ENCODE data around the gene ARAP2.

Gene ARAP2

DNA sequence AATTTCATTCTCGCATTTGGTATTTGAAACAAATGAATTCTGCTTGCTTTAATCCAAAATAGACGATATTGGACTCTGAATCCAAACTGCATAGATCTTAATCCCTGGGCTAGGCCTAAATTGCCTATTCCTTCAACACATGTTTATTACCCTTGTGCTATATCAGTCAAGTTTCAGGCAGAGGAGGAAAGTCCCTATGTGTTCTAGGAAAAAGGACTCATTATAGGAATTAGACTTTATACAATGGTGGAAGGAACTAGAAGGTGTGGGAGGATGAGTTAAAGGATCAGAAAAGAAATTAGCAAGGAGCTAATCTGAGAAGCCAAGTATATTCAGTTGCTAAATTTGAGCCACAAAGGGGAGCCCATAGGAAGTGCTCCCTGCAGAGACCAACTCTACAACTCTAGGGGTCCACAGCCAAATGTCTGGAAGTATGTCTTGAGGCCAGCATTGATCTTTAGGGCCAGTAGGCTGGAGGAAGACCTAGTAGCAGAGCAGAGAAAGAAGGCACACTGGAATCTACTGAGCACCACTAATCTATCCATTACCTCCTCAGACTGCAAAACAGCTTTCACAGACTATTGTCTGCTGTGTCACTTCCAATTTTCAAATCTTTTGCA is 20.0 kb upstream of the ARAP2 start:
- DNase-seq (ENCODE audit: low read depth): no peak

DNA sequence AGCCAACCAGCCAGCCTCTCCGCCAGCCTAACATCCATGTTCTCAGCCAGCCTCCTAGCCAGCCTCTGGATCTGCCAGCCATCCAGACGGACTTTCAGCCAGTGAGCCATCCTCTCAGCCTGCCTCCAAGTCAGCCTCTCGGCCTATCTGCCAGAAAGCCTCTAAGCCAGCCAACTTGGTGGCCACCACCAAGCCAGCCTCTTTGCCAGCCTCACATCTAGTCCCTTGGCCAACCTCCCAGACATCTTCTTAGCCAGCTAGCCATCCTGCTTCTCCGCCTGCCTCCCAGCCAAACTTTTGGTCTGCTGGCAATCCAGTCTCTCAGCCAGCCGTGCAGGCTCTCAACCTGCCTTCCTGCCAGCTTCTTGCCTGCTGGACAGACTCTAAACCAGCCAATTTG is 16.4 kb upstream of the ARAP2 start:
- DNase-seq (ENCODE audit: low read depth): no peak

DNA sequence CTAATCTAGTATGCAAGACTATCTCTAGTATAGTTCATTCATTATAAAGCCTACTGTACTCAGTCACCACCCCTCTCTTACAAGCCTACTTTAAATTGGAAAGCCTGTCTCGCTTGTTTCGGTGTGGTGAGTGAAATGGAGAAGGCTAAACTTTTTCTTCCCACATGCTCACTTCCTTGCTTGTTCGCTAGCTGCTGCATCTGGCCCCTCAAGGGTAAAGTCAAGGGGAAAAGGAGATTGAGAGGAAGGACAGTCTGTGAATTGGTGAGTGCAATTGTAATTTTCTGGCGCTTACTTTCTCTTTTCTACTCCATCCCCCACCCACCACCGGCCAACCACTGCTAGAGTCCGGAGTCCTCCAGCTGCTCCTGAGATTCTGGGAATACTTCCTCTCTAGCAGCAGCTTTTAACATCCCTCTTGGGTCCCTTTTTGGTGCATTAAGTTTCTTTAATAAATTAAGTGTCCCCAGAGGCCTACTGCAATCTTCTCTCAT is 12.1 kb upstream of the ARAP2 start:
- DNase-seq (ENCODE audit: low read depth): no peak

DNA sequence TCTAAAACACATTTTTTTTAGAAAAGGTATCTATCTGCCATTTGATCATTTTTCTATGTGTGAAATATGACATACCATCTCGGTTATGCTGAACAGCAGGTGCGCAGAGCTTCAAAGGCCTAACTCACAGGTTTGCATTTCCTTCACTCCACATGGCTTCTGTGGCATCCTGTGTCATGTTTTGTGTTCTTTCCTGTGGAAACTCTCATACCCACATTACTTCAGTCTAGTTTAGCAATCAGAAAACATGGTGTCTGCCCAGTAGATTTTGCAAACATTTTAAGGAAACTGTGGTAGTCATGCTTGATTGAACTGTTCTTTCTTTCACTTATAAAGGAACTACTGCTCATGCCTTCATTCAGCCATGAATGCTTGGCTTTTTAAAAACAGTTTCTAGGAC is 11.3 kb upstream of the ARAP2 start:
- peak; percentile 36 for DNase-seq (ENCODE audit: low read depth)

DNA sequence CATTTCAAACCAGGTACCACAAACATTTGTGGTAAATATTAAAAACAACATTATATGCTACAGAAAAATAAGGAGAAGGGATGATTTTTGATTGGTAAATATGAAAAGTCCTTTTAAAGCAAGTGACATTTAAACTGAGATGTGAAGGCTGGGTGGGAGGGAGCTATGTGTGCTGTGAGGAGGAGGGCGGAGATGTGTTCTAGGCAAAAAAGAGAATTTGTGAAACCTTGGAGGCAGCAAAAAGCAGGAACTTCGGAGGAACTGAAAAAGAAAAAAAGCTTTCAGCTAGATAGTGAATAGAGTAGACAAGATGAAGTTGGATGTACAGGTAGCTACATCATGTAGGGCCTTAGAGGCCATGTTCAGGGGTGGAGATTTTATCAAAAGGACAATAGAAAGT is 10.1 kb upstream of the ARAP2 start:
- no peak for DNase-seq (ENCODE audit: low read depth)

DNA sequence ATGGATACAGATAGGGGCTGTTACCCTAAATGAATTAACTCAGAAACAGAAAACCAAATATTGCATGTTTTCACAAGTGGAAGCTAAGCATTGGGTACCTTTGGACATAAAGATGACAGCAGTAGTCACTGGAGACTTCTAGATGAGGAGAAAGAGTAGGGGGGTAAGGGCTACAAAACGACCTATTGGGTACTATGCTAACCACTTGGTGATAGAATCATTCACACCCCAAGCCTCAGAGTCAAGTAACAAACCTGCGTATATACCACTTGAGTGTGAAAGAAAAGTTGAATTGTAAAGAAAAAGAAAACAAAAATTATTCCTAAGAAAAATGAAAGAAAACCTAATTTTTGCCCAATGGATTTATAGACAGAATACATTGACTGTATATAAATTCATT is 7.7 kb upstream of the ARAP2 start:
- no peak for DNase-seq (ENCODE audit: low read depth)

DNA sequence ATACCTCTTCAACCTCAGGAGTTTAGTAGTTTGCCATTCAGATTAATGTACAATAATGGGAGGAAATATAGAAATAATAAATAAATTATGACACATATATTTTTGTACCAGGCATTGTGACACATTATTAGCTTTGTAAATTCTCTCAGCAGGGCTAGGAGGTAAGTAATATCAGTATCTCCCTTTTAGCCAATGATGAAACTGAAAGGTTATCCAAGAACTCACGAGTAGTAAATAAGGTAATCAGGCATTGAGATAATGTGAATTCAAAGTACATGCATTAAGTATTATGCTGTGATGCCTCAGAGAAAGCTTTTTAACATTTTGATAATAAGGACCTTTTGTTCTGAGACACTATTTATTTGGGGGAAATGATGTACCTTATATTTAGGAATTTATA is 5.3 kb upstream of the ARAP2 start:
- no peak for DNase-seq (ENCODE audit: low read depth)

DNA sequence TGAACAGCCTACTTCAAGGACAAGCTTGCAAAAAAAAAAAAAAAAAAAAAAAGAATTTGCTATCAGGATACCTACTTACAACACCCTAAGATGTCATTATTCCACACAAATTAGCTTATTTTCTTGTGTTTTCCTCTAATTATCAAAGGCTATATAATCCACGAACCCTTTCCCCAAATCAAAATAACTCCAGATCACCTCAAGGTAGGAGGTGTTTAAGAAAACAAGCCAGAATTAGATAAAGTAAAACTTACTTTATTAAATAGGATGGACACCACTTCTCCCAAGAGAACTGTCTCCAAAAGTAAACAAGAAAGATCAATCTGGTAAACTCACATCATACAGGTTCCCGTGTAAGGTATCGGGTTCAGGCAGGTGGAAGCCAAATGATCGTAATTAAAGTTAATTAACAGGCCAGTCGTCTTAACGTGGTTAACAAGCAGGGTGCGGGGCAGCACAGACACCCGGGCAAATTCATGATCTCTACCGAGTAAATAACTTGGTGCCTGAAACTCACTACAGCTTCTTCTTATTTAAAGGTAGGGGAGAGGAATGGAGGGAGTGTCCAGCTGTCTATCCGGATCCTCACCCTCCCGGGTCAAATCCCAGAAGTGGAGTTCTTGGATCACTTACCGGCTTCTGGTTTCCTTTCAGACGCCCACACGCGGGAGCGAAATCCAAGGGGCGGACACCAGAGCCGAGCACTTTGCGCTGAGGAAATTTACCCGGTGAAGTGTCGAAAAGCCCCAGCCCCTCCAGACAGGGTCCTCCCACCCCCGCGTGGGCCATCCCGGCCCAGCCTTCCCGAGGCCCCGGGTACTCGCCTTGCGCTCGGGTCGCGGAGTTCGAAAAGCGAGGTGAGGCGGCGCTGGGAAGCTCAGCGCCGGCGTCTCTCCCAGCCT is 708 bp downstream of the ARAP2 start:
- peak; percentile 32 for DNase-seq (ENCODE audit: low read depth)

DNA sequence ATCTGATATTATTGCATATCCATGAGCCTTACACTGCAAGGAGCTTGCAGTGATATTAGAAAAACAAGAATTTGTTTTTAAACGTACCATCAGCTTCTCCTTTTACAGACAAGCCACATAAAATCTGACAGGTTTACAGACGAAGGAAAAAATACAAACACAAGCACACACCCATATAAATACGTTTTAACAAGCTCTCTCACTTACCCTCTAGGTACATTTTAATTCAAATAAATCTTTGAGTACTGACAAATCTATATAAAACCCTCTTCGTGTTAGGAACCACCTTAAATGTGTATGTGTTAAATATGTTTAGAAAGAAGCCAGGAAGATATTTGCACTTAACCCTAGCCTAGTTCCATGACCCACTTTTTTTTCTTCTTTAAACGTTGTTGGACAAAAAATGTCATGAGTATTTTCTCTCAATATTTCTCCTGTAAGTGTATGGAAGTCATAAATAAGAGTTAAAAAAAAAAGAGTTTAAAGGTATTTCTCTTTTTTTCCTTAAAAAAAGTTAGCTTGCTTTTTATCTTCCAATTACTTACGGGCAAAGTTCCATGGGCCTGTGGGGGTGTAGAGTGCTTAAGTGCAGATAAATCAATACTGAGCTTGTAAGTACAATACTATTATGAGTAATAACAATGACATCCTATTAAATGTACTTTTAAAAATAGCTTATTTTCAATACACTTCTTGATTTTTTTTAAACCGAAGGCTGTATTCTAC is 1.5 kb downstream of the ARAP2 start:
- DNase-seq (ENCODE audit: low read depth): no peak

DNA sequence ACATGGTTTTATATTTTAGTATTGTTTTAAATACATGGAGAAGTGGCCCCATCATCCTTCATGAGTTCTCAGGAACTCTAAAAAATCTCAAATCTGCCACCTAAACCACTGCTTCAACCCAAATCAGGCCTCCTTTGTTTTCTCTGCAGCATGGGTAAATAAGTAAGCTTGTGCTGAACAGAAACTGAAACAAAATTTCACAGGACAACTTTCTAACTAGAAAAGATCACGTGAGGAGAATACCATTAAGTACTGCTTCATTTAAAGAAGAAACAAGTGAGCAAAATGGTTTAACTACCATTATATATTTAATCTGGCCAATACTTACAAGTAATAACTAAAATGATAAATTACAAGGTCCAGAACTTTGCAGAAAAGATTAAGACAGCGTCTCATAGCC is 2.5 kb downstream of the ARAP2 start:
- no peak for DNase-seq (ENCODE audit: low read depth)

DNA sequence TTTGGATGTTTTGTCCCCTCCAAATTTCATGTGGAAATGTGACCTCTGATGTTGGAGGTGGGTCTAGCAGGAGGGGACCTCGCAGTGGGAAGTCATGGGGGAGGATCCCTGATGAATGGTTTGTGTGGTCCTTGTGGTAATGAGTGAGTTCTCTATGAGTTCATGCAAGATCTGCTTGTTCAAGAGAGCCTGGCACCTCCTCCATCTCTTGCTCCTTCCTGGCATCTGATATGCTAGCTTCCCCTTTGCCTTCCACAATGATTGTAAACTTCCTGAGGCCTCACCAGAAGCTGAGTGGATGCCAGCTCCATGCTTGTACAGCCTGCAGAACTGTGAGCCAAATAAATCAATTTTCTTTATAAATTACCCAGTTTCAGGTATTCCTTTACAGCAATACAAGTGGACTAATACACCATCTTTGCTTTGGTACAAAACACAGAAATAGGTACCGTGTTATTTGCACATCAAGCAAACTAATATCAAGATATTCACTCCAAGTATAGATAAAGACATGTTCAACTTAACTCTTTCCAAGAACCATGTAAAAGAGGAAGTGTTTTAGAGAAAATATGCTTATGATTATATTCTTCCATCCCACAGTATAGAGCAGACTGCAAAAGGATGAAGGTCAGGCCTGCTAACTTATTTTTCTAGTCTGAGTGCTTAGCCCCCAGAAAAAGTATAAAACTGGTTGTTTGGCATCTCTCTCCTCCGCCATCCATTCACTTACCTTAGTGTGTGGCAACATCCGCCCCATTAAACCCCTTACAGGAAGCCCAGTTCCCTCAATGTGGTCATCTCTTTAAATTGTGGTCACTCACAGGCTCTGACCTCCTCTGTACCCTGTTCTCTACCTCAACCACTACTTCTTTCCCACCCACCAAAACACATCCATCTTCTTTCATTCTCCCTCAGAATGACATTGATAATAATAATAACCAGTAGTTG is 6.7 kb downstream of the ARAP2 start:
- no peak for DNase-seq (ENCODE audit: low read depth)

DNA sequence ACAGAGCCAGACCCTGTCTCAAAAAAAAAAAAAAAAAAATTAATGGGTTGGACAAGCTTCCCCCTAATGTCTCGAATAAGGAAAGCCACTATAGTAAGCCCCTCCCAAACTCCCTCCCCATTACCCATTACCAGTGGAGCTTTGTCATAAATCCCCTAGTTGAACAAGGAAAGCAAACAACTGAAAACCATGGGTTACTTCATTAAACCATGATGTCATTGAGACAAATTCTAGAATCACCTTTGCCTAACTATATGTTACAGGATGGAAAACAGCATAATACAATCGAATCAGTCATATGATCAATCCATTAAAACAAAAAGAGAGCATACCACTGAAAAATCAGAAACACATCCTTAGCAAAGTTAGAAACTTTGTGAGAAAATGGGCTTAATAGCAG is 8.2 kb downstream of the ARAP2 start:
- no peak for DNase-seq (ENCODE audit: low read depth)

DNA sequence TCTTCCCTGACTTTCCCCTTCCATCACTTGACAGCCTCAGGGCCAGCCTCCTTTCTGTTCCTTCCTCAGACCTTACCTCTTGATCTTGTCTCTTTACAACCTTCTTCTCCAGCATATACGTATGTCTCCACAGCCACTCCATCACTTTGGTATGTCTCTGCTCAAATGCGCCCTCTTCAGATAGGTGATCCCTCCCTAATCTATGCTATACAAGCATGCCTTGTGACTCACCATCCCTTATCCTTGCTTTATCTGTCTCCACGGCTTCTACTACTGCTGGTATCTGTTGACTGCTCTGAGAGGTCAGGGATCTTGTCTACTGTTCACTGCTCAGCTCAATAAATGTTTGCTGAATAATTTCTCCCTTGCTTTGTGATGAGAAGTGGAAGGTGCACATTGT is 9.0 kb downstream of the ARAP2 start:
- no peak for DNase-seq (ENCODE audit: low read depth)

DNA sequence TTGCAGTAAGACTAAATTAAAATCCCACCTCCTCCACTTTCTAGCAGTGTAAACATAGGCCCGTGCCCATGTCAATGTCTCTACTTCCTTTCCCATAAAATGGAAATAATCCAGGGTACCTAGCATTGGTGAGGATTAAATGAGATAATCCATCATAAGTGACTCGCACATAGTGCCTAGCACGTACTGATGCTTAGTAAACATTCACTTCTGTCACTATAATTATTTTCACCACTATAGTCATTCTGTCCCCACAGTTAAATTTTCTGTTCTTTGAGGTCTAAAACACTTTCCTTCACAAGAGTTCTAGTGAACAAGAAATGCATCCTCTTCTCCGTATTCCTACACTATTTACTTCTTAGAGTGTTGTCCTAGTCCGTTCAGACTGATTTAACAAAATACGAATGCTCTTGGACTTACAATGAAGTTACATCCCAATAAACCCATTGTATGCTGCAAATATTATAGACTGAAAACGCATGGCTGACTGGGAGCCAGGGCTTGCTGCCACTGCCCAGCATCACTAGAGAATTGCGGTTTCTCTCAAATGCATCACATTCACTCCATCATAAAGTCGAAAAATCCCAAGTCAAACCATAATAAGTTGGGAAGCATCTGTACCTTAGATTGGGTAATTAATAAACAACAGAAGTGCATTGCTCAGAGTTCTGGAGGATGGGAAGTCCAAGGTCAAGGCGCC is 10.6 kb downstream of the ARAP2 start:
- no peak for DNase-seq (ENCODE audit: low read depth)

DNA sequence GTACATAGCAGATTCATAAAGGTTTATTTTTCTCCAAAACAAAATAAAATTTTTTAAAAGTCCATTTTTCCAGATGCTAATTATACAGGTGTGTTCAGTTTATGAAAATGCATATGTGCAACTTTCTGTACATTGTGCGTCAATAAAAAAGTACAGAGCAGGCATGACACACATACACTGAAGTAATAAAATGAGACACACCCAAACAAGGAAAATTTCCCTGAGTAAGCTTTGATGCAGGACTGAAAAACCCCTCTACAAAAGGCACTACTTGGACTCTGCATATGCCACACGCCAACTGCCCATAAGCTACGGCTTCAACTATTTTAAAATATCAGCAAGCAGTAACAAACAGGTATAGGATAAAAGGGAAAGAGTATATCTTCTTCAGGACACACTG is 13.8 kb downstream of the ARAP2 start:
- DNase-seq (ENCODE audit: low read depth): no peak

DNA sequence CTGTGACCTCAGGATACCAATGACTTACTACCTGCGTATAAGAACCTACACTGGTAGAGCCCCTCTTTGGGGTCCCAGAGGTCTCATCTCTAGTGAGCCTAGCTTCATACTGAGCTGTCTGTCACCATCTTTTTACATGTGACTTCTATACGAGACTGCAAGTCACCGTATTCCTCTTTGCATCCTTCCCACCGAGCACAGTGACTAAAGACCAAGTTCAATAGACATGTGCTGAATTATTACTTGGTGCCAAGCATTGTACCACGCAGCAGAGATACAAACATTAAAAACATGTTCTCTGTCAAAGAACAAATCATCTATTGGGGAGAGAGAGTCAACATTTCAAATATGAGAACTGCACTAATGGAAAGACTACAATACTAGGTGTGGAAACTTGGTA is 16.4 kb downstream of the ARAP2 start:
- DNase-seq (ENCODE audit: low read depth): no peak

DNA sequence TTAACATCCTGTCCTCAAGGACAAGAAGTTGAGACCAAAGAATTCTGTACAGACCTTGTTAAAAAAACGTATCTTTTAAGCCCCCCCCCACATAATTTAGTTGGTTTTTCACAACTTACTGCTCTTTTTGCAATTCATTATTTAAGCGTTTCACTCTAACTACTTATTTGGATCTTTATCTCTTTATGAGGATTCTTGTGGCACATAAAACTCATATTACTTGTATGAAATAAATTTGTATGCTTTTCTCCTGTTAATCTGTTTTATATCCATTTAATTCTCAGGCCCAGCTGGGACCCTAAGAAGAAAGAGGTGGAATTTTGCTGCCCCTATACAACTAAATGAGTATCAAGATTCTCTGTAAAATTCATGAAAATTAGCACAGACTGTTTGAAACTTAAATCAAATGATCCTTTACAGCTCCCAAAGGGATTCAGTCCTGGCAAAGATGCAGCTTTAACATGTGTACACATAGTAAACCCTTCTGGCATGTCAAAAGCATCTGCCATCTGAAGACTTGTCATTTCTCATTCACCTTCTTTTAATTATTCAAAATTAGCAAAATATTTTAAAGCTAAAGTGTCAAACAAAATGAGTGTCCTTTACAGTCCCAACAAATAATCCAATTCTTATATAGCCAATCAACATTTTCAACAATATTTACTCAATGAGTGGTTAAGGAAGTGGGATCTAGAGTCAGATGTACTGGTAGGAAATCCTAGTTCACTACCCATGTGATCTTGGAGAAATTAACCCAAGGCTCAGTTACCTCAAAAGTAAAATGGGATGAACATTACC is 17.7 kb downstream of the ARAP2 start:
- DNase-seq (ENCODE audit: low read depth): no peak

DNA sequence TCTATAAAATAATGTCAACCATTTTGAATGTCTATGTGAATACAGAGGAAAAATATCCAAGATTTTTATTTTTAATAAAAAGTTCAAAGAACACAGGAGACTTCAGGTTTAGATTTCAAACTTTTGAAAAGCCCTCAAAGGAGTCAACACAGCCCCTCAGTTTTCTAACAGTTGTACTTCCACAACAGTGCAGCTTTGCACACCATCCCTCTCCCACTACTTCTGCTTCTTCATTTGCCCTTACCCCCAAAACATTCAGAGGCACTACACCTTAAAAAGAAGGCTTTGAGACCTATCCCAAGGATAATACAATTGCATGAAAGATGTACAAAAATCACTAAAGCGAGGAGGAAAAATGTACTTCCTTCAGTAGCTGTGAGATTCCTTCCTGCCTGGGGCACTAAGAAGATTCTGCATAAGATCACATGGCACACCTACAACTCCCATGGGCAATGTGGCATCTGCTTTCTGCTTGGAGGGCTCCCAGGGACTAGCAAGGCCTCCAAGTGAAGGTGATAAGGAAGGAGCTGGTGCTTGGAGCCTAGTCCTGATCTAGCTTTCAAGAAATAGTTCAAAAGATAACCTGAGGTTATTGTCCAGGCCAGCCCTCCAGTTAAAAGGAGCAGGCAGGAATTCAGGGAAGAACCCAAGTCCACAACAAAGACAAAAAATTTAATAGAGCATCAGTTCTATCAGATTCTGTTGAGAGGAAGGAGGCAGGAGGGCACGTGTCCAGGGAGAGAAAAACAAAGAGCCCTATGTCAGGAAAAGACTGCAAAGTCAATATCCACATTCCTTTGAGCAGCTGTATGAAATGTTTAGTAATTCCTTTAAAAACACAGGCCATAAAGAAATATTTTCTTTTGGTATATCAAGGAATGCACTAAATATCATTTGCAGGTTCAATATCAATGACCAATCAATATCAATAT is 19.1 kb downstream of the ARAP2 start:
- DNase-seq (ENCODE audit: low read depth): no peak

DNA sequence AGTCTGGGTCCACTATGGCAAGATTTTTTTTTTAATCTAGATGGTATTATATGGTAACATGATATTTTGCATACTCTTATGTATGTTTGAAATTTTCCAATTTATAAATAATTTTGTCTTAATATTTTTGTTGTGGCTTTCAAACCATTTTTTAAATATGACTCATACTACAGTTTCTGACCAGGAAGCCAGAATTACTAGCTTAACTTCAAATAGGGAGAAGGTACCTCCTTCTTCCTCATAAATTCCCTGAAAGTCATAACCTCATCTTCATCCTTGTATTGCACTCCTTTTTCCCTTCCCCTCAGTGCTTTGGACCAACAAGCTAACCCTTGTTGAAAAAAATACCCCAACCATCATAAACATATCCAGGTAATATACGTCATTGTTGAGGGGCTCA is 21.6 kb downstream of the ARAP2 start:
- DNase-seq (ENCODE audit: low read depth): no peak
